ENCODE measurements around the gene COX14.
A peak's percentile ranks its signal among the peaks of the same experiment; 100 is the strongest.

The COX14 gene

DNA sequence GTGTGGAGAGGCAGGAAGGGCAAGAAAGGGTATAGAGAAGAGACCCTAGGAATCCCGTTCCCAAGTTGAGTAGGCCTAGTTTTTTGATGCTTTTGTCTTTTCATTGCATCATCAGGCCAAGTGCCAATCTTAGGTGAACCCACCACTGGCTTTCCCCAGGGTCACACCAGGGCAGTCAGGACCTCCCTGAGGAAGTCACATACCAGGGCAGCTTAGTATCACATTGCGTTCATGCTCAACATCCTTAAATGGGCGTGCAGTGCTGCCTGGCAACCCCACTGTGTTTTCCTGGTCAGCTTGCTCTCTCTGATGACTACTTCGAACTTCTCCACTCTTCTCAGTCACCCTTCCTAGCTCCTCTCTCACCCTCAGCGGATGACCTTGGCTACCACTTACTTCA, 45.6 kb upstream of the COX14 start:
- Histone ChIP-seq H3K4me2 (ENCODE audit: low read depth, low read length, poor library complexity, severe bottlenecking) (peak overlapping the region; percentile 19), H3K9me3 (ENCODE audit: insufficient read depth, low read depth, low read length) (no peaks in the 10 kb centered on the region), H2AFZ (ENCODE audit: low read length) (peak overlapping the region; percentile 21; the same call in 1 of the 2 replicates), H4K20me1 (ENCODE audit: insufficient read depth, low read length, poor library complexity, severe bottlenecking) (no peaks in the 10 kb centered on the region), H3K9me2 (replicated peaks; ENCODE audit: low read depth, low read length) (no peaks in the 10 kb centered on the region), H3K27me3 (ENCODE audit: insufficient read depth, low read length, poor library complexity, severe bottlenecking) (no peaks in the 10 kb centered on the region), H3K9ac (ENCODE audit: low read depth, low read length, poor library complexity, severe bottlenecking) (peak overlapping the region; percentile 20), H3F3A (ENCODE audit: low read depth) (no peaks in the 10 kb centered on the region), H3K36me3 (ENCODE audit: insufficient read depth, low read length) (no peaks in the 10 kb centered on the region), H3K79me2 (ENCODE audit: insufficient read depth, low read length) (no peaks in the 10 kb centered on the region), H3K4me1 (ENCODE audit: insufficient read depth, low read length, poor library complexity, severe bottlenecking) (peaks cover 43% of the 10 kb centered on the region), H3K4me3 (ENCODE audit: low read length, poor library complexity, severe bottlenecking) (no peak overlapping the region)
- TF ChIP-seq EZH2phosphoT487 (IDR thresholded peaks at IDR 0.05; ENCODE audit: borderline replicate concordance): no peak
- TF ChIP-seq, protein P1, sequence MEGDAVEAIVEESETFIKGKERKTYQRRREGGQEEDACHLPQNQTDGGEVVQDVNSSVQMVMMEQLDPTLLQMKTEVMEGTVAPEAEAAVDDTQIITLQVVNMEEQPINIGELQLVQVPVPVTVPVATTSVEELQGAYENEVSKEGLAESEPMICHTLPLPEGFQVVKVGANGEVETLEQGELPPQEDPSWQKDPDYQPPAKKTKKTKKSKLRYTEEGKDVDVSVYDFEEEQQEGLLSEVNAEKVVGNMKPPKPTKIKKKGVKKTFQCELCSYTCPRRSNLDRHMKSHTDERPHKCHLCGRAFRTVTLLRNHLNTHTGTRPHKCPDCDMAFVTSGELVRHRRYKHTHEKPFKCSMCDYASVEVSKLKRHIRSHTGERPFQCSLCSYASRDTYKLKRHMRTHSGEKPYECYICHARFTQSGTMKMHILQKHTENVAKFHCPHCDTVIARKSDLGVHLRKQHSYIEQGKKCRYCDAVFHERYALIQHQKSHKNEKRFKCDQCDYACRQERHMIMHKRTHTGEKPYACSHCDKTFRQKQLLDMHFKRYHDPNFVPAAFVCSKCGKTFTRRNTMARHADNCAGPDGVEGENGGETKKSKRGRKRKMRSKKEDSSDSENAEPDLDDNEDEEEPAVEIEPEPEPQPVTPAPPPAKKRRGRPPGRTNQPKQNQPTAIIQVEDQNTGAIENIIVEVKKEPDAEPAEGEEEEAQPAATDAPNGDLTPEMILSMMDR (conservative IDR thresholded peaks at IDR 0.05; ENCODE audit: low read length): no peak

DNA sequence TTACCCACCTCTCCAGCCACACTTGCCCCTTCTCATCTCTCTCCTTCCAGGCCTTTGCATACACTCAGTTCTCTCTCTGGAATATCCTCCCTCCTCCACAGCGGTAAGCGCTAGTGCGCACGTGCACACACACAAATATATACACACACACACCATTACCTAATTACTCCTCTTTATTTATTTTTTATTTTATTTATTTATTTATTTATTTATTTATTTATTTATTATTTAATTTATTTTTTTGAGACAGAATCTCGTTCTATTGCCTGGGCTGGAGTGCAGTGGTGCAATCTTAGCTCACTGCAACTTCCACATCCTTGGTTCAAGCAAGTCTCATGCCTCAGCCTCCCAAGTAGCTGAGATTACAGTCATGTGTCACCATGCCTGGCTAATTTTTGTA, 43.0 kb upstream of the COX14 start:
- Histone ChIP-seq H3K79me2 (ENCODE audit: insufficient read depth, low read length) (no peaks in the 10 kb centered on the region), H2AFZ (ENCODE audit: low read length) (no peak overlapping the region), H4K20me1 (ENCODE audit: insufficient read depth, low read length, poor library complexity, severe bottlenecking) (no peaks in the 10 kb centered on the region), H3K4me2 (ENCODE audit: low read depth, low read length, poor library complexity, severe bottlenecking) (no peak overlapping the region), H3K9me2 (replicated peaks; ENCODE audit: low read depth, low read length) (no peaks in the 10 kb centered on the region), H3K9me3 (ENCODE audit: insufficient read depth, low read depth, low read length) (no peaks in the 10 kb centered on the region), H3K9ac (ENCODE audit: low read depth, low read length, poor library complexity, severe bottlenecking) (no peak overlapping the region), H3K4me1 (ENCODE audit: insufficient read depth, low read length, poor library complexity, severe bottlenecking) (peaks cover 22% of the 10 kb centered on the region), H3K4me3 (ENCODE audit: low read length, poor library complexity, severe bottlenecking) (no peak overlapping the region), H3K36me3 (ENCODE audit: insufficient read depth, low read length) (no peaks in the 10 kb centered on the region), H3K27me3 (ENCODE audit: insufficient read depth, low read length, poor library complexity, severe bottlenecking) (no peaks in the 10 kb centered on the region), H3F3A (ENCODE audit: low read depth) (no peaks in the 10 kb centered on the region)
- TF ChIP-seq, protein P1 (conservative IDR thresholded peaks at IDR 0.05; ENCODE audit: low read length): no peak

DNA sequence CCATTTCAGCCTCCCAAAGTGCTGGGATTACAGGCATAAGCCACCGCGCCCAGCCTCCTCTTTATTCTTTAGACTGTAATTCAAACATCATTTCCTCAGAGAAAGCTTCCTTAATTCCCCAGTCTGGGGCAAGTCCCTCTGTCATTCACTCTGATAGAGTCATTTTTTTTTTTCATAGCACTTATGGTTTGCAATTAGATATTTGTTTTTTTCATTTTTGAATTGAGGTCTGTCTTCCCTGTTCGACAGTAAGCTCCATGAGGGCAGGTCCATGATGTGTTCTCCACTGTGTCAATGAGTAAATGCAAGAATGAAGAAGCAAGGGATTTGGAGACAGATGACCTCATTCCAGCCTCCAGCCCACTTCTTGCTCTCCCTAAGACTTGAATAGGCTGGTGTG, 42.5 kb upstream of the COX14 start:
- Histone ChIP-seq H3K4me2 (ENCODE audit: low read depth, low read length, poor library complexity, severe bottlenecking) (no peak overlapping the region), H3K4me3 (ENCODE audit: low read length, poor library complexity, severe bottlenecking) (no peak overlapping the region), H3F3A (ENCODE audit: low read depth) (no peaks in the 10 kb centered on the region), H3K9me3 (ENCODE audit: insufficient read depth, low read depth, low read length) (no peaks in the 10 kb centered on the region), H4K20me1 (ENCODE audit: insufficient read depth, low read length, poor library complexity, severe bottlenecking) (no peaks in the 10 kb centered on the region), H3K4me1 (ENCODE audit: insufficient read depth, low read length, poor library complexity, severe bottlenecking) (peaks cover 22% of the 10 kb centered on the region), H3K79me2 (ENCODE audit: insufficient read depth, low read length) (no peaks in the 10 kb centered on the region), H3K27me3 (ENCODE audit: insufficient read depth, low read length, poor library complexity, severe bottlenecking) (no peaks in the 10 kb centered on the region), H3K9me2 (replicated peaks; ENCODE audit: low read depth, low read length) (no peaks in the 10 kb centered on the region), H2AFZ (ENCODE audit: low read length) (no peak overlapping the region), H3K9ac (ENCODE audit: low read depth, low read length, poor library complexity, severe bottlenecking) (no peak overlapping the region), H3K36me3 (ENCODE audit: insufficient read depth, low read length) (no peaks in the 10 kb centered on the region)
- TF ChIP-seq, protein P1 (conservative IDR thresholded peaks at IDR 0.05; ENCODE audit: low read length): no peak
- TF ChIP-seq EZH2phosphoT487 (IDR thresholded peaks at IDR 0.05; ENCODE audit: borderline replicate concordance): no peak
